Muscle of arm (tissue), 12 donors: ENCODE data around the gene DSCAML1. TPM values are rescaled to one million over a fixed set of nuclear protein-coding genes. Genes with fewer than 3 reads are reported as not detected.

Source experiments
- DNase-seq: peaks from one replicate; pipeline ENCODE4 v3.0.0-alpha.2; 2013
- polyA plus RNA-seq, 12 donors: library from polyadenylated mRNA; unstranded; fragments of 120-200 nt; gene quantifications; one replicate each; pipeline ENCODE4 v1.2.1, GENCODE V29; 2013; ENCODE audit not compliant: insufficient read length in 12 of 12

The DSCAML1 gene
- polyA plus RNA-seq, 12 donors: 0.27 to 2.4 (median 0.68) TPM; not detected in 2

DNA sequence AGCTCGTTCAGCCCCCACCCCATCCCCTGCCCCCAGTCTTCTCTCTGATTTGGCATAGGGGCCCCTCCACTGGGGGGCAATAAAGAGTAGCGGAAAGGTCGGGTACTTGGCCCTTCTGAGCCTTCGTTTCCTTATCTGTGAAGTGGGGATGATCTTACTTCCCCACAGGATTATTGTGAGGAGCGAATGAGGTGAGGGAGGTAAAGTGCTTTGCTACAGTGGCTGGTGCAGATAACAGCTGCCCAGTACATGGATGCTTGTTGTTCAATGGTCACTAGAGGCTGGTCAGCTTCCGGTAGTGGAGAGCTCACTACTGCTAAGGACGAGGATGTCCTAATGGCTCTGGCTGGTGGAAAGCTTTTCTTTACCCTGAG, 368.2 kb downstream of the DSCAML1 start:
- no peak for DNase-seq

DNA sequence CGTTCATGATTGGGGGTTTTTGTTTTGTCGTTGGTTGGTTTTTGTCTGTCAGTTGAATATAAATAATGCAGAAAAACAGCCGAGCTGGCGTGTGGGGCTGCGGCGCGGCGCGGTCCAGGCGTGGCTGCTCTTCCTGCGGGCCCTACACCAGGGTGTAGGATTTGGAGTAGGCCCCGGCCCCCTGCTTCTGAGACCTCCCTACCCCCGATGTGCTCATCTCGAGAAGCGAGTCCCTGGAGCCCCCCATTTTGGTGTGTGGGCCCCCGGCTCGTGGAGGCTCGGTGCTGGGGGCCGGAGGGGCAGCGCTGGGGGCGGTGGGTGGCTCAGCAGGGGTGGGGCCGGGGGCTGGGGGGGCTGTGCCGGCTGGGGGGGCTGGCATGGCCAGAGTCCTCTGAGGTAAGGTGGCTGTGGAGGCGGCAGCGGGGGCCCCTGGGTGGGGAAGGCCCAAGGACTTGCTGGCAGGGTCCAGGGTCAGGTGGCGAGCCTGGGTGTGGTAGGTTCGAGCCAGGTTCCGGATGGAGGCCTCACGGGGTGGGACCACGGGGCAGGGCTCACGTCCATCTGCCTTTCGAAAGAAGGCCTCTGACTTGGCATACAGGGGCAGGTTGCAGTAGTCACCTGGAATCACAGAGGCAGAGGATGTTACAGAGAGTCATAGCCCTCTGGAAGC, 368.7 kb downstream of the DSCAML1 start:
- DNase-seq: no peak

DNA sequence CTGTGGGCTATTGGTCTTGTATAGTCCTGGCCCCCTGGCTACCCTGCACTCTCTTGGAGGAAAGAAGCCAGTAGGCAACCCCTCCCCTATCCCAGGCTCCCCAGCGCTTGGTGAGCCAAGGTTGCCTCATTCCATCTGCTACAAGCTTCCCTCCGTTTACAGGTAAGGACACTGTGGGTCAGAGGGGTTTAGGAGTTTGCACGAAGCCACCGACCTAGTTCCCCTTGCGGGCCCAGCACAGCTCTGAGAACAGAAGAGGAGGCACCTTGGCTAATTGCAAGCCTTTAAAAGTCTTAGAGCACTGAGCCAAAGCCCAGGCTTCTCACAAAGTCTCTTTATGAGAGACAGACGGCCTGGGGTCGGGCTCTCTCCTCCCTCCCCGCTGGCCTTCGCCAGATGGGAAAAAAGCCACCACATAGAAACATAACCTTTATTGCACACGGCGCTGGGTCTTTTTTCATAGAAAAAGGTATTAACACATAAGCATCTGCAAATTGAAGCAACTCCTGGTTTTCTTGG, 369.6 kb downstream of the DSCAML1 start:
- DNase-seq: no peak

DNA sequence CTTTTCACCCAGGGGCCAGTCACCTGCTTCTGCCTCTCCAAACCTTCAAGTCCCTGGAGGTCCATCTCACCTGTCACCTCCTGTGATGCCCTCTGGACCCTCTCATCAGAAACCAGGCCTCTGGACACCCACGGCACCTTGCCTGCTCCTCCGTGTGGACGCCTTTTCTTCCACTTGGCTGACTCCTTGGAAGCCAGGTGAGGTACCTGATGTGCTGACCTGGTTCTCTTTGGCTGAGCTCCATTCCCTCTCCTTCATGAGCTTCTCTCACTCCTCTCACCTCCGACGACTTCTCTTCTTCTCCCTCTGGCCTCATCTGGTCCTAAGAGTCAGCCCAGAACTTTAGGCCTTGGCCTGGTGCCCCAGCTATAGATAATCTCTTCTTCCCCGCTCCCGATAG, 370.1 kb downstream of the DSCAML1 start:
- no peak for DNase-seq

DNA sequence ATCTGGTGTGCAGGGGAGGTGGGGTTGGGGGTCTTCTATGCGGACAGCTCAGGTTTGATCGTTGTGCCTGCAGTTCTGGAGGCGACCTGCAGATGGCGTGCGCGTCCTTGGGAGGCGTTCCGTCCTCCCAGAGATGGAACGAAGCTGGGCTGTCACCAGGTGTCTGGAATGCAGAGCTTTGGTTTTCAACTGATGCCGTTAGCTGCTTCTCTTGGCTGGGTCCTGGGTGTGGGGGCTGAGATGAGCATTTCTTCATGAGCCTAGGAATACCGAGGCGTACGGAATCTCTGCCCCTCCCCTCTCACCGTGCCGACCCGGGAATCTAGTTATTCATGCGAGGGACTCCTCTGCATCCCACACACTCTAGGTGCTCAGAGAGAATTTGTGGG, 370.7 kb downstream of the DSCAML1 start:
- peak; percentile 61 for DNase-seq

DNA sequence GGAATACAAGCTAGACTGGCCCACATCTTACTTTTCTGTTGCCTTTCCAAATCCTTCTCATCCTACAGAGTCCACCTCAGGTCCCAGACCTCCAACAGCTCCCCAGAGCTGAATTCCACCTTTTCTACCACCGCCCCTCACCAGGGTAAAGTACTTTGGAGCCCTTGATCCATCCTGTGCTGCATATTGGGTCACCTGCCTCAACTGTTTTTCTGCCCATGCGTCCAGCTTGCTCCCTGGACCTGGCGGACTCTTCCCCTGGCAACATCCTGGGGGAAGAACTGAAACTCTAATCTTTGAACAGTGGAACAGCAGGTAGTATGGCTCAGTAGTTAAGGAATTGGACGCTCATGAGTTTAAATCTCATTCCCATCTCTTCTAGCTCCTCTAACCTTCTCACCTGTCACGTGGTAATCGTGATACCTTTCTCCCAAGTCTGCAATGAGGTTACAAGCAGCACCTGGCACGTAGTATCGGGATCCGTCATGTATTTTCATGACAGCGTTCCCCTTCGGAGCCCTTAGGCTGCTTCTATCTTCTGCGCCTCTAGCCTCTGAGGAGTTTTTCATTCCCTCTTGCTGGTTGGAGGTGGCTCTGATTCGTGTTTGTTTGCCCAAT, 371.2 kb downstream of the DSCAML1 start:
- no peak for DNase-seq

DNA sequence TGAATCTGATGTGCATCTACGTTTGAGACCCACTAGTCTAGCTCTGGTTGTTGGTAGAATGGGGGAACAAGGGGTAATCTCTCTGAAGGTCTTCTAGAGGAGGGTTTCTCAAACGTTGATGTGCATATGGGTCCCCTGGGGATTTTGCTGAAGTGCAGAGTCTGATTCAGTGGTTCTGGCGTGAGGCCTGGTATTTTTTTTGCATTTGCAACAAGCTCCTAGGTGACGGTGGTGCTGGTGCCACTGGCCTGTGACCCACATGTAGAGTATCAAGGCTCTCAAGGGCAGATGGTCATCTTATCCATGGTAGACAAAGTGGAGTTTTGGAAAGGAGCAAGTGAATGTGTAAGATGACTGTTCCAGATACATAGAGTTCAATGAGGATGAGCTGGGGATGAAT, 372.2 kb downstream of the DSCAML1 start:
- DNase-seq: no peak

DNA sequence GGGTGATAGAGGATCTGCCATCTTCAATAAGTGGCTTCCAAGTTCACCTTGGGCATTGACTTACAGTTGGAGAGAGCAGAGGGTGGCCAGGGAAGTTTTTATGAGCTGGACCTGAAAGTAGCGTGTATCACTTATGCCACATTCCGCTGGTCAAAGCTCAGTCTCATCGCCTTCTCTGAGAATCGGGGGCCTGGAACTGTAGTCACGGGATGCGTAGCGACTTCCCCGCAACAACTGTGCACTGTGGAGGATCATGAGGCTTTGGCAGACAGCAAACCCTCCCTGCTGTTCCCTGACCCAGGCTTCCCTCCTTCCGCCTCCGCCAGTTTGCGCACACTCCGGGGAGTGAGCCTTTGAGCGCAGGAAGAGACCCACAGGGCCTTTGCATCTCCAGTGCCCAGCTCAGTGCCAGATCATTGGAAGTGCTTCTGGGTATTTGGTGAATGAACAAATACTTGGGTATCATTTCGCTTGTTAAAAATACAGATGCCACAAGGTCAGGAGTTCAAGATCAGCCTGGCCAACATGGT, 373.9 kb downstream of the DSCAML1 start:
- no peak for DNase-seq

DNA sequence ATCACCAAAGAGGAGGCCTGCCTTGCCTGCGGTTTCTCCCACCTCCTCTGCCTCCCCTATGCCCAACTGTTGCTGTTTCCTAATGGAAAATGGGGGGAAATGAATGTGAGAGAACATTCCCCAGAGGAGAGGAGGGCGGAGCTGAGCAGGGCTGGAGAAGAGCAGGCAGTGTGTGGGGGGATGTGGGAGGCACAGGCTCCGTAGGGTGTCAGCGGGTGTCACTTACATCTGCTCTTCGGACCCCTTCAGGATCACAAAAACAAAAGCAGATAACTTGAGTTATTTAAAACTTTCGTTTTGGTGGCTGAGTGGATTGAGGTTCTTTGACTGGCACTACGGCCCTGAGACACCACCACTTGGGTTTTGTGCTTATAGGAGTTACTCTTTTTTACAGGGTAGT, 375.5 kb downstream of the DSCAML1 start:
- DNase-seq: no peak

DNA sequence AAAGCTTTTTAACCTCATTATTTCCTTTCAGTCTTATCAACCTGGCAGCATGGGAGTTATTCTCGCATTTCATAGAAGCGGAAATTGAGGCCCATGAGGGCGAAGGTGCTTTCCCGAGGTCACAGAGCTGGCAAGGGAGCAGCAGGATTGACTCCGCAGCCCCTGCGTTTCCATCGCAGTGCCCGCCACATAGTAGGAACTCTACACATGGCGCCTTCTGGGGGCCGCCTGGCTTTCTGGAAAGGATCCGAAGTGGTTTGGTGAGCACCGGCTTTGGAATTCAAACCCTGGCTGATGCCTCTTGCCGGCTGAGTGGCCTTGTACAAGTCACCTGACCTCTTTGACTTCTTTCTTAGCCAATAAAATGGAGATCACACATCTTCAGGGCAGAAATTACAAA, 376.0 kb downstream of the DSCAML1 start:
- DNase-seq: no peak

DNA sequence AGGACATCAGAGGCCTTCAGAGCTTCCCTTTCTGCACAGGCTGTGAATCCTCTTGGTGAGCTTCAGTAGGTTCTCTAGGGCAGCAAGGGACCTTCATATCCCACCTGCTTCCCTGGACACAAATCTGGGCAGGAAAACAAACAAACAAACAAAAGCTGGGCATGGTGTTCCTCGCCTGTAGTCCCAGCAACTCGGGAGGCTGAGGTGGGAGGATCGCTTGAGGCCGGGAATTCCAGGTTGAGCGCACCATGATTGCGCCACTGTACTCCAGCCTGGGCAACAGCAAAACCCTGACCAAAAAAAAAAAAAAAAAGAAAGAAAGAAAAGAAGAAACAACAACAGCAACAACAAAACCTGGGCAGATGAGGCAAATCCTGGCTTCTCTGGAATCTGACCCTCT, 376.4 kb downstream of the DSCAML1 start:
- no peak for DNase-seq

DNA sequence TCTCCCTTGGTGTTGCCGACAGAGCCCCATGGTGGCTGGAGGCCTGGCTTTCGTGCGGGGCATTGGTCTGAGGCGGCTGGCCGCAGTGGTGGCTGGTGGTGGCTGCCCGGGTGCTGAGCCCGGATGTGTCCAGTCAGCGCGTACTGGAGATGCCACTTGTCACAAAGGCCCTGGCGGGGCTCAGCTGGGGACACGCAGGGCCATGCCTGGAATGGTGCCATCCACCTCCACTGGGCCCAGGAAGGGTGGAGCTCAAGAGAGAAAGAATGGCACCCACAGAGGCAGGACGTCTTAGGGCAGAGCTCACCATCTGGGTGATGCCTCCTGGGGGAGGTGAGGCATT, 376.9 kb downstream of the DSCAML1 start:
- DNase-seq: no peak

DNA sequence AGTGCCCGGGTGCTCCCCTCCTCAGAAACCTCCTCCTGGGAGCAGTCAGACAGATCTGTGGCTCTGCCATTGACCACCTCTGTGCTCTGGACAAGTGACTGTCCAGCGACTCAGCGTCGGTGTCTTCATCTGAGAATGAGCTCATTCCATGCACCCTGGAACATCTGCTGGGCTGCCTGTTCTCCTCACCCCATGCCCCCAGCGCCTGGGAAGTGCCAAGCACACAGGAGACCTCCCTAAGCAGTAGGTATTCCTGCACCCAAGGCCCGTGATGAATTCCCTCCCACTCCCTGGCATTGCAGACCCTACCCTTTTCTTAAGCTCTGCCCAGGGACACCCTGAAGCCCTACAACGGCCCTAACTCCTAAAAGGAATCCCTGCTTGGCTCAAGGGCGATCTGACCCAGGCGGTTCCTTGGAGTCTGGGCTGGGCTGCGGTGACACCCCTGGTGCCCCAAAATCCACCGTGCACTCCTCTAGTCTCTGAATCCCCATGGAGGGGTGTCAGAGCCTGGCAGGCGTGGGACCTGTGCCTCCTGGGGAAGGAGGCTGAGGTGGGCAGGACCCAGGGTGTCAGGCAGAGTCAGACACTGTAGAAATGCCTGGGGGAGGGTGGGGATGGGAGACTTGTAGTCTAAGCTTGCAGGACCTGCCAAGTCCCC, 377.4 kb downstream of the DSCAML1 start:
- no peak for DNase-seq

DNA sequence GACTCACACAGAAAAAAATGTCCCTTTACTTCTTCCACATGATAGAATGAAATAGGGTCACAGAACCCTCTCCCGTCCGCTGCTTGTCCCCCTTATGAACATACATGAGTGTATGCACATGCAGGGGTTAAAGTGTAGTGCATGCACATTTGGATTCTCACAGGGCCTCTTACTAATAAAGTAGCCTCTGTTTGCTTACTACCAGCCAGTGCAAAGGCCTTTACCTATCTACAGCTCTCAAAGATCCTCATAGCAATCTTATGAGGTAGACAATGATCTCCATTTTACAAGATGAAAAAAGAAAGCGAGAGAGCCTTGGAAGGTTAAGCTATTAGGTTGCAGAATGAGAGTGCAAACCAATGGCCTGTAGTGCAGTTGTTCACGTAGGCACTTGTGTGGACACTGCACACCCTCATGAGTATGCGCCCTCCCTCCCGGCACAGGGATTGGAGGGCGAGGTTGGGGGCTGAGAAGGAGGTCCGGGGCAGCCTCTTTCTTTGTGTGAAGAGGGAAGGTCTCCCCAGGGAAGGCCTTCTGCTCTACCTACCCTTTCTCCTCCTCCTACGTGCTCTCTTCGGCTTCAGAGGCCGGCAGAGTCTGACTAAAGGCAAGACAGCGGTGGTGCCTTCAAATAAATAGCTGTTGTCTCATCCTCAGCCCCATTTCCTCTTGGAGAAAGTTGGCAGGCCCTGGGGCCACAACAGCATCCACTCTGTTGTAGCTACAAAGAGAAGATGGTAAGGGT, 378.1 kb downstream of the DSCAML1 start:
- DNase-seq: no peak

DNA sequence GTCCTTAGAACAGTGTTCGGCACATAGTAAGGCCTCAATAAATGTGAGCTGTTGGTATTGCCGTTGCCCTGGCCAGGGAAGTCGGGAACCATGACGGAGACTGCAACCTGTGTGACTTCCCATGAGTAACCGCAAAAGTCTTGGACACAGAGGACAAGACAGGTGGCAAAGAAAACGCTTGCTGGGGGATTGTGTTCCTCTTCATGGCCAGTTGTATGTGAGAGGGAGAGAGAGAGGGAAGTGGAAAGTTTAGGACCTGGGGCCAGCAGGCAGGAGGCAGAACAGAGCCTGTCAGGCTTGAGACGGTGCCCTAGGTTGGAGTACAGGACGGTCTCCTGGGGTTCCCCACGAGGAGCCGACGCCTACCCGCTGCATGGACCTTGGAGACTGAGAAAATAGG, 379.2 kb downstream of the DSCAML1 start:
- no peak for DNase-seq

DNA sequence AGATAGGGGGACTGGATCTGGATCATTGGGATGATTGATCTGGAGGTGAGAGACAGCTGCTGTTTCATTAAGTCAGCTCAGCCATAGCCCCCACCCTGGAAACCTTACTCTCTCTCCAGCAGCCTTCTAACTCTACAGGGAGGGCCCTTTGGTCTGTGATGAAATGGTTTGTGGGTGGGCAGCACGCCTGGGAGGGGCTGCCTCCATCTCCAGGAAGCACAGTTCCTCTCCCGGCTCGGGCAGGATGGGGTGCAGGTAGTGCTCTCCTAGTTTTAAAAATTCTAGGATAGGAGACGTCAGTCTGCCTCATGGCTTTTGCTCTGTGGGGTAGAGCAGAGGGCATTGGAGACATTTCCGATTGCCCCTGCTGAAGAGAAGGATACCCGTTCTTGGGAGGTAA, 379.7 kb downstream of the DSCAML1 start:
- no peak for DNase-seq

DNA sequence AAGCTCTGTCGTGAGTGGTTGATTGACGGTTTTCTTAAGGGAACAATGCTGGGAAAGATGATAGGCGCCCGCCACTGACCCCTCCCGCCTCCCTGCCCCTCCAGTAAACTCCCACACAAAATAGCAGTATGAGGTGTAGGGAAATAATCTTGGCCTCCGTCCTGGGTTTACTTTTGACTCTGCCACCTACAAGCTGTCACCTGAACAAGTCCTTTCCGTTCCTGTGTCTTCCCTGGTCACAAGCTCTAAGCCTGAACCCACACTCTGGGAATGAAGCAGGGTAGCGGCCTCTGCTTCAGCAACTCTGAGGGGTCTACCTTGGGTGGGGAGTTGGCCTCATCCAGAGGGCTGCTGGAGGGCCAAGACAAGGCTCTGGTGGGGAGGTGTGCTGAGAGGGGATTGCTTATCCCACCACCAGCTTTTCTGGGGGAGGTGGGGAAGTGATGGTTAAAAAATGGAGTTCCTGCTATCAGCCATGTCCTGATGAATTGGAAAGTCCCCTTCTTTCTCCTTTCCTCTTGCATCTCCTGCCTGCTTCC, 381.6 kb downstream of the DSCAML1 start:
- DNase-seq: no peak

DNA sequence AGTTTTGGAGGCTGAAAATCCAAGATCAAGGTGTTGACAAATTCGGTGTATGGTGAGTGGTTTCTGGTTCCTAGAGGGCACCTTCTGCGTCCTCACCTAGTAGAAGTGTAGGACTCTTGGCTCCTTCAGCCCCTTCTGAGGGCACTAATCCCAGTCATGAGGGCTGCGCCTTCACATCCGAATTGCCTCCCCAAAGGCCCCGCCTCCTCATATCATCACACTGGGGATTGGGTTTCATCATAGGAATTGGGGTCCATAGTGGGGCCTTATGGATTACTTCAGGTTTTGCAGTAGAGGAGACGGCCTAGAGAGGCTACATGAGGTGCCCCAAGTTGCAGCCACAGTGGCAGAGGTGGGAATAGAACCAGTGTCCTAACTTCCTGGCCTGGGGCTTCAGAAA, 382.3 kb downstream of the DSCAML1 start:
- DNase-seq: no peak

DNA sequence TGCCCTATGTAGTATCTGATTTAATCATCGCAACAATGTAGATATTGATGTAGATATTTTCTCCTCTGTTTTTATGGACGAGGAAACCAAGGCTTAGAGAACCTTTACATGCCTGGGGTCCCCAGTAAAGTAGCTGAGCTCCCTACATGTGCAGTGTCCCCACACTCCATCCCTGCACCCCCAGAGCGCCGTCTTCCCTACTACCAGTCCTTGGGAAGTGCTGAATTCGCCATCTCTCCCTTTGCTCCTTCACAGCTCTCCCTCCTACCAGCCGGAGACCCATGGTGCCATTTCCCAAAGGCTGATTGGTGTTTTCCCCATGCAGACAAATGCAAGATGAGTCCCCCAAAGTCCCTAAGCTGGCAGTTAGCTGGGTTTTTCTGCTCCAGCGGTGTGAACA, 383.4 kb downstream of the DSCAML1 start:
- no peak for DNase-seq

DNA sequence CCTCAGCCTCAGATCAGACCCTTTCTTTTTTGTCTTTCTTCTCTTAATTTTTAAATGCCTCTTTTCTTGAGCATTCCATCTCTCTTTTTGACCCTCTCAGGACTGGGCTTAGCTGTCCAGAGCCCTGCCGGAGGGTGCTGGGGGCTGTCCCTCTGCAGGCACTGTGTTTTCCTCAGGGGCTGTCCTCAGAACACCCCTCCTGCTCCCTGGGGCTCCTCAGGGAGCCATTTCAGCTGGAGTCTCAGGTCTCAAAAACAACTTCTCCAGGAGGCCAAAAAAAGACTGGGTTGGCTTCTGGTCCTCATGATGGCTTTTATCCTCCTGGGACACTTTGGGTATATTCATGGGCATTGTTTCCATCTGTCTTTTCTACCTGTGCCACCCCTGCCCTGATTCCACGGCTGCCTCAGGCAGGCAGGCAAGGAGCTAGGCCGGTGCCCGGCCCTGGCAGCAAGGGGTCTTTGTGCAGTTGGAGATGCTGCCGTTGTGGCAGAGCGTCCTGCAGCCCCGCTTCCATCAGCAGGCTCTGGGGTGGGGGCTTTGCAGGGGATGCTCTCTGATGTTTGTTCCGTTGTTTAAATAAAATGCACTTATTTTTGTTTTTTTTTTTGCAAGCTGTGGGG, 384.3 kb downstream of the DSCAML1 start:
- no peak for DNase-seq

DNA sequence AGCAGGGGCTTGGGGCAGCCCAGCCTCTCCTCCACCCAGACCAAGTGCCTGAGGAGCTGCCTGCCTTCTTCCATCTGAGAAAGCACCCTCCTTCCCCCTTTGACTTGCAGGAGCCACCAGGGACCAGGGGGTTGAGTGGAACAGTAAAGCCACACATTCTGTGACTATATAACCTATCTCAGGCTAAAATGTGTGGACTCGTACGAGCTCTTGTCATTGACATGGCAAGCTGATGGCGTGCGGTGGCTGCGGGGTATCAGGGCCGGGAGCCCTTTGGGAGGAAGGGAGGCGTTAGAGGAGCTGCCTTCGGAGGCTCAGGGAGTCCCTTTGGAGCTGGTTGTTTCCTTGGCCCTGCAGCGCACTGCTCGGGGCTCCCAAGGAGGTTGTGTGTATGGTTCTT, 384.8 kb downstream of the DSCAML1 start:
- no peak for DNase-seq

DNA sequence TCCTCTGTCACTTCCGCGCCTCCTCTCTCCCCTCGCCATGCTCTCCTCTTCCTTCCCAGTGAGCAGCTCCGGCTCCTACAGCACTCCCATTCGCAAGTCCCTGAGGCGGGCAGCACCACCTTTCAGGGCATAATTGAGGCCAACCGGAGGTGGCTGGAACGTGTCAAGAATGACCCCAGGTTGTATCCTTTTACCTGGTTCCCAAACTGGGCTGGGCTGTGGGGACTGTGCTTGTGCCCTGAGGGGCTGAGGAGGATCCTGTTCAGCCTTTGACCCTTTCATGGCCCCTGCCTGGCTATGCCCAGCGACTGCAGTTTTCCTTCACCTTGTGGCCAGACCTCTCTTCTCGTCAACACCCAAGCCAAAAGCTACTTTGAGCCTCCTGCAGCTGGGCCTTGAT, 385.3 kb downstream of the DSCAML1 start:
- DNase-seq: no peak
